Measurements from ENCODE around the gene GATC. TPM values are rescaled to one million over a fixed set of nuclear protein-coding genes. Genes with fewer than 3 reads are reported as not detected.

Gene GATC
- total RNA-seq, 2 experiments from 2014 or later: 32.2 to 39.3 TPM

- H3K9me3 Mint-ChIP-seq: no peaks in the 10 kb centered on the region
- ChIA-PET POLR2A (interaction anchor here (0.7 to 1.7 kb wide), 2 partner anchors 9 to 281 kb away, joined by 4 read pairs; no protein-coding TSS in a partner anchor), CTCF (interaction anchor here (0.6 to 1.2 kb wide), 5 partner anchors 10 to 180 kb away, joined by 3 to 4 read pairs (median 3); no protein-coding TSS in a partner anchor)
- TF ChIP-seq, protein P1, sequence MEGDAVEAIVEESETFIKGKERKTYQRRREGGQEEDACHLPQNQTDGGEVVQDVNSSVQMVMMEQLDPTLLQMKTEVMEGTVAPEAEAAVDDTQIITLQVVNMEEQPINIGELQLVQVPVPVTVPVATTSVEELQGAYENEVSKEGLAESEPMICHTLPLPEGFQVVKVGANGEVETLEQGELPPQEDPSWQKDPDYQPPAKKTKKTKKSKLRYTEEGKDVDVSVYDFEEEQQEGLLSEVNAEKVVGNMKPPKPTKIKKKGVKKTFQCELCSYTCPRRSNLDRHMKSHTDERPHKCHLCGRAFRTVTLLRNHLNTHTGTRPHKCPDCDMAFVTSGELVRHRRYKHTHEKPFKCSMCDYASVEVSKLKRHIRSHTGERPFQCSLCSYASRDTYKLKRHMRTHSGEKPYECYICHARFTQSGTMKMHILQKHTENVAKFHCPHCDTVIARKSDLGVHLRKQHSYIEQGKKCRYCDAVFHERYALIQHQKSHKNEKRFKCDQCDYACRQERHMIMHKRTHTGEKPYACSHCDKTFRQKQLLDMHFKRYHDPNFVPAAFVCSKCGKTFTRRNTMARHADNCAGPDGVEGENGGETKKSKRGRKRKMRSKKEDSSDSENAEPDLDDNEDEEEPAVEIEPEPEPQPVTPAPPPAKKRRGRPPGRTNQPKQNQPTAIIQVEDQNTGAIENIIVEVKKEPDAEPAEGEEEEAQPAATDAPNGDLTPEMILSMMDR (IDR thresholded peaks at IDR 0.05): no peak
- intact Hi-C loops (cut with micrococcal nuclease): no loop called here
- no peaks in the 10 kb centered on the region for H3K27me3 Mint-ChIP-seq
- DNase-seq: no peak
- H3K4me3 Mint-ChIP-seq: no peak overlapping the region
- peaks cover 8% of the 10 kb centered on the region for H3K36me3 Mint-ChIP-seq (ENCODE audit: low read depth)
- no peak overlapping the region for H3K27ac Mint-ChIP-seq
- peaks cover 20% of the 10 kb centered on the region for H3K4me1 Mint-ChIP-seq (ENCODE audit: low read depth)
- no peak for ATAC-seq
Measured at GRCh38 chr12:120472521-120472920, 26.3 kb downstream of the GATC start.

DNA sequence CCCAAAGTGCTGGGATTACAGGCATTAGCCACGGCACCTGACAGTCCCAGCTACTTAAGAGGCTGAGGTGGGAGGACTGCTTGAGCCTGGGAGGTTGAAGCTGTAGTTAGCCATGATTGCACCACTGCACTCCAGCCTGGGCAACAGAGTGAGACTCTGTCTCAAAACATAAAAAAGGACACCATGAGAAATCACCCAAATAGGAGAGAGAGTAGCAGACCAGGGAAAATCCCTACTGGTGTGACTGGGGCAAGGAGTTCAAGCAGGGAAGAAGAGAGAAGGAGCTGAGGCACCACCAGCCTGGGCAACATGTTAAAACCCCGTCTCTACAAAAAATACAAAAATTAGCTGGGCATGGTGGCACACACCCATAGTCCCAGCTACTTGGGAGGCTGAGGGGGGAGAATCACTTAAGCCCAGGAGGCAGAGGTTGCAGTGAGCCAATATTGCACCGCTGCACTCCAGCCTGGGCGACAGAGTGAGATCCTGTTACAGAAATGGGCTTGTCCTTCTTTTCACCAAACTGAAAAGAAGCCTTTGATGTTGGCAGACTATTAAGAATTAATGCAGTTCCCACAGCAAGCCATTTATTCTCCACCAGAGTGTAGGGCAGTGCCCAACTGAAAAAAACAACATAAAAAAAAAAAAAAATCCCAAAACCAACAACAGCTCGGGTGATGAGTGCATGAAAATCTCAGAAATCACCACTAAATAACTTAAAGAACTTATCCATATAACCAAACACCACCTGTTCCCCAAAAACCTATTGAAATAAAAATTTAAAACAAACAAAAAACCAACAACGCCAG is 27.8 kb downstream of the GATC start:
- intact Hi-C loops (cut with micrococcal nuclease): no loop called here
- no peaks in the 10 kb centered on the region for H3K9me3 Mint-ChIP-seq
- H3K36me3 Mint-ChIP-seq (ENCODE audit: low read depth): no peaks in the 10 kb centered on the region
- ChIA-PET CTCF (interaction anchor here (1.0 to 1.7 kb wide), 3 partner anchors 7 to 41 kb away, joined by 3 to 9 read pairs (median 3); no protein-coding TSS in a partner anchor), POLR2A (interaction anchor here (0.7 to 1.3 kb wide), 3 partner anchors 8 to 22 kb away, joined by 3 to 4 read pairs (median 3); partner anchors contain the start of gene DYNLL1)
- no peak overlapping the region for H3K27ac Mint-ChIP-seq
- peaks cover 14% of the 10 kb centered on the region for H3K4me1 Mint-ChIP-seq (ENCODE audit: low read depth)
- ATAC-seq: no peak
- TF ChIP-seq, protein P1 (IDR thresholded peaks at IDR 0.05): no peak
- no peaks in the 10 kb centered on the region for H3K27me3 Mint-ChIP-seq
- H3K4me3 Mint-ChIP-seq: no peak overlapping the region
- no peak for DNase-seq

- Mint-ChIP-seq H3K9me3 (no peaks in the 10 kb centered on the region), H3K4me3 (no peak overlapping the region)
Measured at GRCh38 chr12:120474616-120474960, 28.3 kb downstream of the GATC start.

GRCh38 chr12:120475643-120476042 is 29.4 kb downstream of the GATC start:
- no peak for ATAC-seq
- TF ChIP-seq, protein P1 (IDR thresholded peaks at IDR 0.05): no peak
- POLR2A ChIA-PET: interaction anchor here (1.4 kb wide), 1 partner anchor 30 kb away, joined by 4 read pairs; the partner anchor contains the start of genes GATC and TRIAP1
- Mint-ChIP-seq H3K9me3 (no peaks in the 10 kb centered on the region), H3K36me3 (ENCODE audit: low read depth) (no peaks in the 10 kb centered on the region), H3K4me3 (no peak overlapping the region), H3K4me1 (ENCODE audit: low read depth) (peaks cover 17% of the 10 kb centered on the region), H3K27me3 (no peaks in the 10 kb centered on the region), H3K27ac (no peak overlapping the region)
- no peak for DNase-seq
- intact Hi-C loops (cut with micrococcal nuclease): no loop called here
- CTCF ChIA-PET: interaction anchor here (1.0 to 1.7 kb wide), 4 partner anchors 9 to 171 kb away, joined by 3 to 9 read pairs (median 4); no protein-coding TSS in a partner anchor

More at GRCh38 chr12:120474616-120474960, 28.3 kb downstream of the GATC start:
- H3K36me3 Mint-ChIP-seq (ENCODE audit: low read depth): no peaks in the 10 kb centered on the region
- ATAC-seq (no peak), DNase-seq (no peak)
- ChIA-PET CTCF (interaction anchor here (0.8 to 1.7 kb wide), 5 partner anchors 8 to 40 kb away, joined by 3 to 9 read pairs (median 3); no protein-coding TSS in a partner anchor), POLR2A (interaction anchor here (0.7 to 1.3 kb wide), 4 partner anchors 8 to 21 kb away, joined by 3 to 4 read pairs (median 3); partner anchors contain the start of gene DYNLL1)
- intact Hi-C loops (cut with micrococcal nuclease): no loop called here
- H3K4me1 Mint-ChIP-seq (ENCODE audit: low read depth): peaks cover 14% of the 10 kb centered on the region
- TF ChIP-seq, protein P1 (IDR thresholded peaks at IDR 0.05): no peak
- no peak overlapping the region for H3K27ac Mint-ChIP-seq
- no peaks in the 10 kb centered on the region for H3K27me3 Mint-ChIP-seq

GRCh38 chr12:120479458-120479857 is 33.2 kb downstream of the GATC start:
- Mint-ChIP-seq H3K9me3 (no peaks in the 10 kb centered on the region), H3K4me1 (ENCODE audit: low read depth) (peaks cover 13% of the 10 kb centered on the region), H3K27me3 (no peaks in the 10 kb centered on the region), H3K27ac (no peak overlapping the region), H3K4me3 (no peak overlapping the region), H3K36me3 (ENCODE audit: low read depth) (peaks cover 2% of the 10 kb centered on the region)
- no peak for DNase-seq
- CTCF ChIA-PET: no interaction called here
- POLR2A ChIA-PET: interaction anchor here (0.9 to 3.4 kb wide), 3 partner anchors 10 to 17 kb away, joined by 3 to 19 read pairs (median 3); partner anchors contain the start of gene SRSF9
- TF ChIP-seq, protein P1 (IDR thresholded peaks at IDR 0.05): no peak
- intact Hi-C loops (cut with micrococcal nuclease): no loop called here
- ATAC-seq: no peak

Measured in activated CD8-positive, alpha-beta T cell treated with anti-CD3 and anti-CD28 coated beads for 36 hours (primary cell).